Gastrocnemius medialis (tissue), 4 donors: ENCODE measurements around the gene BCL2A1. TPM values are rescaled to one million over a fixed set of nuclear protein-coding genes. Genes with fewer than 3 reads are reported as not detected.

Experiments
- ATAC-seq, 2 donors: fragments of 150-250 bp; one replicate each; pipeline ENCODE4 v1.9.1; 2016
- DNase-seq, 2 donors: peaks; one replicate each; pipeline ENCODE4 v3.0.0-alpha.2; 2019
- H3K27ac ChIP-seq, 4 donors: fragments of 200-600 bp; sonication (generic); 1 replicate in 1 of 4; 2 replicates in 3 of 4; pipeline ENCODE4 v1.5.1; 2016 to 2018; ENCODE audit warnings: mild to moderate bottlenecking in 2 of 4, moderate library complexity in 1 of 4
- H3K27me3 ChIP-seq, 3 donors: fragments of 200-600 bp; sonication (generic) in 2 of 3; 1 replicate in 1 of 3; 2 replicates in 2 of 3; pipeline versions ENCODE4 v1.5.1 to v1.6.0; 2016 to 2019; ENCODE audit warnings: mild to moderate bottlenecking in 1 of 3, moderate library complexity in 1 of 3
- H3K36me3 ChIP-seq, 2 donors: fragments of 200-600 bp; sonication (generic) in 1 of 2; one replicate each; pipeline ENCODE4 v1.5.1; 2017 to 2018
- H3K4me1 ChIP-seq, 2 donors: fragments of 200-600 bp; sonication (generic) in 1 of 2; one replicate each; pipeline ENCODE4 v1.5.1; 2016 to 2017; ENCODE audit warnings: mild to moderate bottlenecking in 2 of 2
- H3K4me3 ChIP-seq, 4 donors: fragments of 200-600 bp; sonication (generic) in 3 of 4; 1 replicate in 1 of 4; 2 replicates in 3 of 4; pipeline ENCODE4 v1.5.1; 2016 to 2019; ENCODE audit warnings: mild to moderate bottlenecking in 2 of 4
- H3K9me3 ChIP-seq, 3 donors: fragments of 200-600 bp; sonication (generic) in 2 of 3; 1 replicate in 1 of 3; 2 replicates in 2 of 3; pipeline ENCODE4 v1.5.1; 2016 to 2019
- CTCF ChIP-seq, 5 experiments: fragments of 450-650 bp in 3 of 5; fragments of 200-600 bp in 2 of 5; sonication (generic) in 2 of 5; IDR thresholded peaks in 4 of 5; conservative IDR thresholded peaks in 1 of 5; 1 replicate in 4 of 5; 2 replicates in 1 of 5; pipeline ENCODE4 v1.5.1; 2016 to 2019; ENCODE audit warnings: antibody characterized with exemption in 5 of 5, mild to moderate bottlenecking in 3 of 5, moderate library complexity in 3 of 5
- POLR2A ChIP-seq, 2 donors: fragments of 450-650 bp; IDR thresholded peaks; one replicate each; pipeline ENCODE4 v1.6.1; 2017; ENCODE audit warnings: antibody characterized with exemption in 2 of 2, mild to moderate bottlenecking in 2 of 2, moderate library complexity in 2 of 2
- in situ Hi-C, 4 donors: fragments of 200-750 bp; cut with MboI; loops; one replicate each; pipeline versions ENCODE4 v1.15.0 to v1.8.0; 2017; ENCODE audit warnings: low sequenced_read_pairs in 4 of 4
- intact Hi-C: fragments of 100-400 bp; cut with DNase I; formaldehyde crosslinking; loops from one replicate; pipeline ENCODE4 v1.15.1; 2023; ENCODE audit warnings: low total_unique reads
- total RNA-seq, 4 donors: library from RNA; depleted of rRNA; stranded (reverse); fragments of >200 nt; gene quantifications; one replicate each; pipeline versions ENCODE4 v1.1.0 to v1.2.3, GENCODE V29; 2016

The BCL2A1 gene
- total RNA-seq, 4 donors from 2014 or later, result 3.8 TPM; not detected in 3

GRCh38 chr15:79956354-79956939 is 14.5 kb downstream of the BCL2A1 start:
- Histone ChIP-seq H3K27me3 (no peaks in the 10 kb centered on the region), H3K27ac (no peak overlapping the region), H3K4me1 (no peaks in the 10 kb centered on the region), H3K36me3 (no peaks in the 10 kb centered on the region), H3K9me3 (no peaks in the 10 kb centered on the region), H3K4me3 (no peak overlapping the region)
- in situ Hi-C loops (no loop called here), intact Hi-C loops (no loop called here)
- DNase-seq, result no peak
- ATAC-seq, result no peak
- TF ChIP-seq CTCF (IDR thresholded peaks at IDR 0.05 in 4 of 5, conservative IDR thresholded peaks at IDR 0.05 in 1 of 5) (no peak), POLR2A (IDR thresholded peaks at IDR 0.05) (no peak)

GRCh38 chr15:79954661-79955060 is 16.3 kb downstream of the BCL2A1 start:
- Histone ChIP-seq H3K36me3 (no peaks in the 10 kb centered on the region), H3K9me3 (no peaks in the 10 kb centered on the region), H3K27ac (no peak overlapping the region), H3K4me1 (no peaks in the 10 kb centered on the region), H3K27me3 (no peaks in the 10 kb centered on the region), H3K4me3 (no peak overlapping the region)
- intact Hi-C loops, result no loop called here
- in situ Hi-C loops, result no loop called here
- DNase-seq (no peak), ATAC-seq (no peak)
- no peak for TF ChIP-seq CTCF (IDR thresholded peaks at IDR 0.05 in 4 of 5, conservative IDR thresholded peaks at IDR 0.05 in 1 of 5)
- no peak for TF ChIP-seq POLR2A (IDR thresholded peaks at IDR 0.05)

- no peaks in the 10 kb centered on the region for H3K4me1 ChIP-seq
- H3K9me3 ChIP-seq, result no peaks in the 10 kb centered on the region
- no peaks in the 10 kb centered on the region for H3K27me3 ChIP-seq
- intact Hi-C loops (no loop called here), in situ Hi-C loops (no loop called here)
- no peaks in the 10 kb centered on the region for H3K36me3 ChIP-seq
- ATAC-seq, result no peak
- no peak overlapping the region for H3K4me3 ChIP-seq
- TF ChIP-seq POLR2A (IDR thresholded peaks at IDR 0.05) (no peak), CTCF (IDR thresholded peaks at IDR 0.05 in 4 of 5, conservative IDR thresholded peaks at IDR 0.05 in 1 of 5) (no peak)
- DNase-seq, result no peak
- H3K27ac ChIP-seq, result no peak overlapping the region
Observed at GRCh38 chr15:79953951-79954444, 17.0 kb downstream of the BCL2A1 start.

- Histone ChIP-seq H3K27ac (no peak overlapping the region), H3K4me3 (no peak overlapping the region), H3K4me1 (no peaks in the 10 kb centered on the region), H3K9me3 (no peaks in the 10 kb centered on the region), H3K36me3 (no peaks in the 10 kb centered on the region), H3K27me3 (no peaks in the 10 kb centered on the region)
- ATAC-seq (no peak), DNase-seq (no peak)
- TF ChIP-seq POLR2A (IDR thresholded peaks at IDR 0.05), result no peak
- no peak for TF ChIP-seq CTCF (IDR thresholded peaks at IDR 0.05 in 4 of 5, conservative IDR thresholded peaks at IDR 0.05 in 1 of 5)
- in situ Hi-C loops, result no loop called here
- intact Hi-C loops, result no loop called here
Observed at GRCh38 chr15:79952329-79952728, 18.7 kb downstream of the BCL2A1 start.

GRCh38 chr15:79950247-79950646 is 20.7 kb downstream of the BCL2A1 start:
- no peak overlapping the region for H3K27ac ChIP-seq
- H3K4me1 ChIP-seq, result no peaks in the 10 kb centered on the region
- H3K27me3 ChIP-seq, result no peaks in the 10 kb centered on the region
- ATAC-seq (no peak), DNase-seq (no peak)
- intact Hi-C loops, result no loop called here
- in situ Hi-C loops, result no loop called here
- H3K36me3 ChIP-seq, result no peaks in the 10 kb centered on the region
- no peak overlapping the region for H3K4me3 ChIP-seq
- TF ChIP-seq POLR2A (IDR thresholded peaks at IDR 0.05) (no peak), CTCF (IDR thresholded peaks at IDR 0.05 in 4 of 5, conservative IDR thresholded peaks at IDR 0.05 in 1 of 5) (no peak)
- H3K9me3 ChIP-seq, result no peaks in the 10 kb centered on the region
